NCI-H82 treated with DMSO at 0.1 percent for 48 hours (cell line): Measurements from ENCODE around the gene NRG3.

ENCODE experiments used
- DNase-seq: peaks from one replicate; lab custom pipeline; 2025; ENCODE audit not compliant: unreplicated experiment; lab: John Stamatoyannopoulos, UW

Gene NRG3

GRCh38 chr10:82358486-82359099 is 483.6 kb downstream of the NRG3 start:
- no peak for DNase-seq

- no peak for DNase-seq
These were observed 486.3 kb downstream of the NRG3 start for GRCh38 chr10:82361256-82361655.

GRCh38 chr10:82377608-82378007 is 502.6 kb downstream of the NRG3 start:
- DNase-seq: no peak

GRCh38 chr10:82378146-82378545 is 503.2 kb downstream of the NRG3 start:
- peak; percentile 12 for DNase-seq

GRCh38 chr10:82383350-82383749 is 508.4 kb downstream of the NRG3 start:
- no peak for DNase-seq

GRCh38 chr10:82390866-82391658 is 516.1 kb downstream of the NRG3 start:
- no peak for DNase-seq

- no peak for DNase-seq
These were observed 517.0 kb downstream of the NRG3 start for GRCh38 chr10:82391971-82392370.

- DNase-seq: no peak
These were observed 517.5 kb downstream of the NRG3 start for GRCh38 chr10:82392533-82392932.

- no peak for DNase-seq
These were observed 519.1 kb downstream of the NRG3 start for GRCh38 chr10:82394122-82394521.

- no peak for DNase-seq
These were observed 520.0 kb downstream of the NRG3 start for GRCh38 chr10:82394987-82395386.

GRCh38 chr10:82396886-82397285 is 521.9 kb downstream of the NRG3 start:
- DNase-seq: no peak

GRCh38 chr10:82397854-82398253 is 522.9 kb downstream of the NRG3 start:
- DNase-seq: no peak

GRCh38 chr10:82399850-82400249 is 524.9 kb downstream of the NRG3 start:
- DNase-seq: no peak

- no peak for DNase-seq
These were observed 525.8 kb downstream of the NRG3 start for GRCh38 chr10:82400841-82401240.

GRCh38 chr10:82402906-82403401 is 528.0 kb downstream of the NRG3 start:
- DNase-seq: no peak

- DNase-seq: no peak
These were observed 534.7 kb downstream of the NRG3 start for GRCh38 chr10:82409671-82410070.

- no peak for DNase-seq
These were observed 536.4 kb downstream of the NRG3 start for GRCh38 chr10:82411416-82411815.

GRCh38 chr10:82420001-82420400 is 545.0 kb downstream of the NRG3 start:
- DNase-seq: no peak

GRCh38 chr10:82429302-82429701 is 554.3 kb downstream of the NRG3 start:
- no peak for DNase-seq

- DNase-seq: peak; percentile 78
These were observed 563.3 kb downstream of the NRG3 start for GRCh38 chr10:82438277-82438676.

GRCh38 chr10:82440775-82441174 is 565.8 kb downstream of the NRG3 start:
- no peak for DNase-seq

GRCh38 chr10:82452046-82452445 is 577.1 kb downstream of the NRG3 start:
- no peak for DNase-seq
